ENCODE measurements around the gene RNASET2. TPM values are rescaled to one million over a fixed set of nuclear protein-coding genes. Genes with fewer than 3 reads are reported as not detected.

RNASET2 gene
- polyA plus RNA-seq, 1 donor from 2014 or later = 73.9 TPM

DNA sequence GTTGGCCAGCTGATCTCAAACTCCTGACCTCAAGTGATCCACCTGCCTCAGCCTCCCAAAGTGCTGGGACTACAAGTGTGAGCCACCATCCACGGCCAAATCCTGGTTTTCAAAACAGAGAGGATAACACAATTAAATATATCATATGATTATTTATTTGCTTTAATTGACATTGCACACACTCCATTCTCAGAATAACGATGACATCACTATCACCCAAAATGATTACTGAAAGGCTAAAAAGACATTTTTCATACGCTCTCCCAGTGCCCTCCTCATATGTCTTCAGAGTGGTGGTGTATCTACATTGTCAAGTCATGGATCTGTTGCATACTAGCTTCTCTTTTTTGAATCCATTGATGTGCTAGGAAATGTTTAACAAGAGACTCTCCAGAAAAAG lies 24.4 kb upstream of the RNASET2 start:
- no peaks in the 10 kb centered on the region for H4K20me1 ChIP-seq (ENCODE audit: insufficient read depth)
- no peaks in the 10 kb centered on the region for H3K9me3 ChIP-seq (ENCODE audit: low read length)
- H3K36me3 ChIP-seq (ENCODE audit: insufficient read depth, low read length) = no peaks in the 10 kb centered on the region
- H3K27ac ChIP-seq (ENCODE audit: low read length) = no peak overlapping the region
- H3K4me2 ChIP-seq (ENCODE audit: low read length) = no peak overlapping the region
- no peak overlapping the region for H2AFZ ChIP-seq (ENCODE audit: low read depth, low read length)
- no peak overlapping the region for H3K4me3 ChIP-seq (ENCODE audit: low read length)
- H3K9me2 ChIP-seq (ENCODE audit: insufficient read depth, low read length) = no peaks in the 10 kb centered on the region
- no peaks in the 10 kb centered on the region for H3K27me3 ChIP-seq (ENCODE audit: insufficient read depth, low read depth, low read length)
- H3F3A ChIP-seq (ENCODE audit: insufficient read depth, low read length, poor library complexity, severe bottlenecking) = no peaks in the 10 kb centered on the region
- TF ChIP-seq EP300 (conservative IDR thresholded peaks at IDR 0.05; ENCODE audit: poor library complexity, severe bottlenecking) (no peak), REST (IDR thresholded peaks at IDR 0.05; ENCODE audit: borderline replicate concordance) (no peak), RAD21 (conservative IDR thresholded peaks at IDR 0.05) (no peak), EZH2 (IDR thresholded peaks at IDR 0.05; ENCODE audit: borderline replicate concordance, insufficient read depth, low read length, poor library complexity, severe bottlenecking) (no peak), TAF1 (IDR thresholded peaks at IDR 0.05; ENCODE audit: low read depth) (no peak), POLR2AphosphoS5 (IDR thresholded peaks at IDR 0.05) (no peak), MXI1 (conservative IDR thresholded peaks at IDR 0.05; ENCODE audit: poor library complexity, severe bottlenecking) (no peak), SMC3 (conservative IDR thresholded peaks at IDR 0.05; ENCODE audit: poor library complexity) (no peak)
- TF ChIP-seq, protein P1, sequence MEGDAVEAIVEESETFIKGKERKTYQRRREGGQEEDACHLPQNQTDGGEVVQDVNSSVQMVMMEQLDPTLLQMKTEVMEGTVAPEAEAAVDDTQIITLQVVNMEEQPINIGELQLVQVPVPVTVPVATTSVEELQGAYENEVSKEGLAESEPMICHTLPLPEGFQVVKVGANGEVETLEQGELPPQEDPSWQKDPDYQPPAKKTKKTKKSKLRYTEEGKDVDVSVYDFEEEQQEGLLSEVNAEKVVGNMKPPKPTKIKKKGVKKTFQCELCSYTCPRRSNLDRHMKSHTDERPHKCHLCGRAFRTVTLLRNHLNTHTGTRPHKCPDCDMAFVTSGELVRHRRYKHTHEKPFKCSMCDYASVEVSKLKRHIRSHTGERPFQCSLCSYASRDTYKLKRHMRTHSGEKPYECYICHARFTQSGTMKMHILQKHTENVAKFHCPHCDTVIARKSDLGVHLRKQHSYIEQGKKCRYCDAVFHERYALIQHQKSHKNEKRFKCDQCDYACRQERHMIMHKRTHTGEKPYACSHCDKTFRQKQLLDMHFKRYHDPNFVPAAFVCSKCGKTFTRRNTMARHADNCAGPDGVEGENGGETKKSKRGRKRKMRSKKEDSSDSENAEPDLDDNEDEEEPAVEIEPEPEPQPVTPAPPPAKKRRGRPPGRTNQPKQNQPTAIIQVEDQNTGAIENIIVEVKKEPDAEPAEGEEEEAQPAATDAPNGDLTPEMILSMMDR (IDR thresholded peaks at IDR 0.05; ENCODE audit: poor library complexity, severe bottlenecking) = no peak
- no peak overlapping the region for H3K9ac ChIP-seq (ENCODE audit: low read length)
- H3K79me2 ChIP-seq (replicated peaks; ENCODE audit: insufficient read depth, low read length) = no peaks in the 10 kb centered on the region

GRCh38 chr6:166977621-166978525 lies 21.5 kb upstream of the RNASET2 start:
- no peak overlapping the region for H2AFZ ChIP-seq (ENCODE audit: low read depth, low read length)

More at GRCh38 chr6:166977621-166978525, 21.5 kb upstream of the RNASET2 start:
- Histone ChIP-seq H3K9ac (ENCODE audit: low read length) (no peak overlapping the region), H3K4me2 (ENCODE audit: low read length) (no peak overlapping the region), H3K36me3 (ENCODE audit: insufficient read depth, low read length) (no peaks in the 10 kb centered on the region), H3F3A (ENCODE audit: insufficient read depth, low read length, poor library complexity, severe bottlenecking) (no peaks in the 10 kb centered on the region), H3K9me3 (ENCODE audit: low read length) (no peaks in the 10 kb centered on the region), H3K9me2 (ENCODE audit: insufficient read depth, low read length) (no peaks in the 10 kb centered on the region), H4K20me1 (ENCODE audit: insufficient read depth) (no peaks in the 10 kb centered on the region), H3K27ac (ENCODE audit: low read length) (no peak overlapping the region), H3K4me3 (ENCODE audit: low read length) (no peak overlapping the region), H3K27me3 (ENCODE audit: insufficient read depth, low read depth, low read length) (no peaks in the 10 kb centered on the region), H3K79me2 (replicated peaks; ENCODE audit: insufficient read depth, low read length) (no peaks in the 10 kb centered on the region)
- TF ChIP-seq EP300 (conservative IDR thresholded peaks at IDR 0.05; ENCODE audit: poor library complexity, severe bottlenecking) = no peak
- no peak for TF ChIP-seq RAD21 (conservative IDR thresholded peaks at IDR 0.05)
- TF ChIP-seq TAF1 (IDR thresholded peaks at IDR 0.05; ENCODE audit: low read depth) = no peak
- TF ChIP-seq, protein P1 (IDR thresholded peaks at IDR 0.05; ENCODE audit: poor library complexity, severe bottlenecking) = no peak
- no peak for TF ChIP-seq REST (IDR thresholded peaks at IDR 0.05; ENCODE audit: borderline replicate concordance)
- no peak for TF ChIP-seq POLR2AphosphoS5 (IDR thresholded peaks at IDR 0.05)
- TF ChIP-seq MXI1 (conservative IDR thresholded peaks at IDR 0.05; ENCODE audit: poor library complexity, severe bottlenecking) = no peak
- TF ChIP-seq SMC3 (conservative IDR thresholded peaks at IDR 0.05; ENCODE audit: poor library complexity) = no peak
- no peak for TF ChIP-seq EZH2 (IDR thresholded peaks at IDR 0.05; ENCODE audit: borderline replicate concordance, insufficient read depth, low read length, poor library complexity, severe bottlenecking)

Data from neural cell (in vitro differentiated cells).